HepG2 (cell line): Measurements from ENCODE around the gene NLRP6. TPM values are rescaled to one million over a fixed set of nuclear protein-coding genes. Genes with fewer than 3 reads are reported as not detected.
A peak's percentile ranks its signal among the peaks of the same experiment; 100 is the strongest.

Experiments
- AKAP8 ChIP-seq: sonication (generic); formaldehyde crosslinking; IDR thresholded peaks from 2 replicates; pipeline ENCODE4 v1.5.1; 2020; ENCODE audit warnings: mild to moderate bottlenecking, missing genetic modification reagents
- ELF3 ChIP-seq: IDR thresholded peaks from 2 replicates; pipeline ENCODE4 v1.6.1; 2016; ENCODE audit warnings: missing genetic modification reagents, missing compliant biosample characterization
- HNF4G ChIP-seq, 2 experiments: sonication (generic) in 1 of 2; formaldehyde crosslinking in 1 of 2; IDR thresholded peaks; 2 replicates each; pipeline versions ENCODE4 v1.4.0 to v1.6.1; 2011 to 2020; ENCODE audit warnings: borderline replicate concordance in 2 of 2, low read depth in 2 of 2, mild to moderate bottlenecking in 2 of 2, low read length in 1 of 2, missing genetic modification reagents in 1 of 2, moderate library complexity in 1 of 2
- JDP2 ChIP-seq: sonication (generic); formaldehyde crosslinking; IDR thresholded peaks from 2 replicates; pipeline ENCODE4 v1.8.1; 2022; ENCODE audit warnings: missing genetic modification reagents, borderline replicate concordance
- MED1 ChIP-seq: sonication (generic); formaldehyde crosslinking; IDR thresholded peaks from 2 replicates; pipeline ENCODE4 v1.4.0; 2020; ENCODE audit warnings: missing genetic modification reagents
- NCOA1 ChIP-seq: sonication (generic); formaldehyde crosslinking; IDR thresholded peaks from 2 replicates; pipeline ENCODE4 v1.9.0; 2021; ENCODE audit warnings: missing genetic modification reagents
- NFIC ChIP-seq: IDR thresholded peaks from 2 replicates; pipeline ENCODE4 v1.6.1; 2012; ENCODE audit warnings: mild to moderate bottlenecking, low read length, inconsistent platforms
- ONECUT2 ChIP-seq: sonication (generic); formaldehyde crosslinking; IDR thresholded peaks from 2 replicates; pipeline ENCODE4 v1.4.0; 2020; ENCODE audit warnings: missing genetic modification reagents
- PLRG1 ChIP-seq: fragments of 450-650 bp; conservative IDR thresholded peaks from 2 replicates; pipeline ENCODE4 v1.6.1; 2016
- RBM22 ChIP-seq: fragments of 200-400 bp; formaldehyde crosslinking; optimal IDR thresholded peaks from 2 replicates; pipeline ENCODE3; 2017; ENCODE audit warnings: mild to moderate bottlenecking, low read length, moderate library complexity
- TBX3 ChIP-seq: fragments of 450-650 bp; IDR thresholded peaks from 2 replicates; pipeline ENCODE4 v1.6.1; 2017; ENCODE audit warnings: antibody characterized with exemption, mild to moderate bottlenecking, inconsistent platforms, borderline replicate concordance
- XRCC5 ChIP-seq: fragments of 200-400 bp; formaldehyde crosslinking; optimal IDR thresholded peaks from 2 replicates; pipeline ENCODE3; 2017; ENCODE audit warnings: mild to moderate bottlenecking, low read length
- ZIK1 ChIP-seq: sonication (generic); formaldehyde crosslinking; IDR thresholded peaks from 2 replicates; pipeline ENCODE4 v1.5.0; 2020; ENCODE audit warnings: mild to moderate bottlenecking, low read depth, missing genetic modification reagents, borderline replicate concordance
- ZNF24 ChIP-seq: fragments of 450-650 bp; IDR thresholded peaks from 2 replicates; pipeline ENCODE4 v1.6.1; 2017; ENCODE audit warnings: antibody characterized with exemption, mild to moderate bottlenecking
- ZNF572 ChIP-seq: sonication (generic); formaldehyde crosslinking; IDR thresholded peaks from 2 replicates; pipeline ENCODE4 v1.5.1; 2020; ENCODE audit warnings: mild to moderate bottlenecking, missing genetic modification reagents
- ZNF670 ChIP-seq: sonication (generic); formaldehyde crosslinking; IDR thresholded peaks from 2 replicates; pipeline ENCODE4 v1.8.0; 2022; ENCODE audit warnings: mild to moderate bottlenecking, missing genetic modification reagents, borderline replicate concordance
- ZNF777 ChIP-seq: sonication (generic); formaldehyde crosslinking; IDR thresholded peaks from 2 replicates; pipeline ENCODE4 v1.4.0; 2020; ENCODE audit warnings: missing genetic modification reagents
- ZNF891 ChIP-seq: sonication (generic); formaldehyde crosslinking; IDR thresholded peaks from 2 replicates; pipeline ENCODE4 v1.5.0; 2020; ENCODE audit warnings: mild to moderate bottlenecking, missing genetic modification reagents
- polyA plus RNA-seq, 8 experiments: library from polyadenylated mRNA; depleted of rRNA in 3 of 8; stranded (reverse) in 7 of 8; unstranded in 1 of 8; fragments of >200 nt; fragmentation: Illumina TruSeq in 4 of 8; extraction: Trizol in 4 of 8; gene quantifications; 2 replicates each; pipeline versions ENCODE4 v1.2.1 to v1.2.3, GENCODE V29; 2011 to 2016; ENCODE audit warnings: low read depth in 4 of 8, missing spikeins in 1 of 8, mixed read lengths in 1 of 8; ENCODE audit not compliant: insufficient read depth in 1 of 8
- total RNA-seq, 5 experiments: library from RNA; depleted of rRNA; stranded (reverse); fragments of >200 nt; fragmentation: Illumina TruSeq; extraction: Trizol; gene quantifications; 2 replicates each; pipeline ENCODE4 v1.2.3, GENCODE V29; 2016; ENCODE audit warnings: low read depth in 1 of 5
- TF ChIP-seq, protein P1 (sequence below): IDR thresholded peaks from 2 replicates; pipeline ENCODE4 v1.6.1; 2016; ENCODE audit warnings: mild to moderate bottlenecking
- TF ChIP-seq, protein P2 (sequence below): sonication (generic); formaldehyde crosslinking; IDR thresholded peaks from 2 replicates; pipeline ENCODE4 v1.4.0; 2020; ENCODE audit warnings: missing genetic modification reagents
- TF ChIP-seq, protein P3 (sequence below): sonication (generic); formaldehyde crosslinking; IDR thresholded peaks from 2 replicates; pipeline ENCODE4 v1.5.0; 2020; ENCODE audit warnings: mild to moderate bottlenecking, missing genetic modification reagents
- TF ChIP-seq, protein P4 (sequence below): sonication (generic); formaldehyde crosslinking; IDR thresholded peaks from 2 replicates; pipeline ENCODE4 v1.5.0; 2020; ENCODE audit warnings: mild to moderate bottlenecking, missing genetic modification reagents

The NLRP6 gene
- total and polyA plus RNA-seq, 2 of the 13 experiments (the other 11 are each of a cell fraction or from before 2014, with no cell fraction given) = not detected

DNA sequence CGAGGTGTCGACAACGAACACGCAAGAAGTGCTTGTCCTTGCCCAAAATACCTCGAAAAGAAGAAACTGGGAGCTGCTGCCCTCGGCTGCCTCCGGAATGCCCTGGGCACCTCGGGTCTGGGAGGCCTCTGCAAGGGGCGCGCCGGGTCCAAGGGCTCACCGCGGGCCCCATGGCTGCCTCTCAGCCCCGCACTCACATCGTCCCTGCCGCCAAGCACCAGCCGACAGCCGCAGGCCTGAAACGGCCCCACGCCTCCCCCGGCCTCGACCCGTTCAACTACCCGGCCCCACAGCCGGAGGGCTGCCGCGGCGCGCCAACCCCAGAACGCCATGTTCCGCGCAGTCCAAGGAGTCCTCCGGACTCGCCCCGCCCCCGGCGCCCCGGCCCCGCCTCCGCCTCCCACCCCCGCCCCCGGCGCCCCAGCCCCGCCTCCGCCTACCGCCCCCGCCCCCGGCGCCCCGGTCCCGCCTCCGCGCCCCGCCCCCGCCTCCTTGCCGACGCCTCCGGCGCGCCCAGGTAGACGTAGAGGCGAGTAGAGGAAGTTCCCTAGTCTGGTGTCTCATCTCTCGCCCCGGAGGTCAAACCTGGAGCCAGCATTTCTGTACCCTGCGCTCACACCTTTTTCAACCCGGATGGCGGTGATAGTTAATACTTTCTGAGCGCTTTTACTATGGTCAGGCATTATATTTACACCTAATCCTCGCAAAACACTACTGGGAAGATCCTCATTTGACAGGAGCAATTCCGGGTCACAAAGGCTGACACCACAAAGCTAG lies 42.0 kb upstream of the NLRP6 start, which contains the start of gene SIRT3 (continued):
- TF ChIP-seq, protein P1, sequence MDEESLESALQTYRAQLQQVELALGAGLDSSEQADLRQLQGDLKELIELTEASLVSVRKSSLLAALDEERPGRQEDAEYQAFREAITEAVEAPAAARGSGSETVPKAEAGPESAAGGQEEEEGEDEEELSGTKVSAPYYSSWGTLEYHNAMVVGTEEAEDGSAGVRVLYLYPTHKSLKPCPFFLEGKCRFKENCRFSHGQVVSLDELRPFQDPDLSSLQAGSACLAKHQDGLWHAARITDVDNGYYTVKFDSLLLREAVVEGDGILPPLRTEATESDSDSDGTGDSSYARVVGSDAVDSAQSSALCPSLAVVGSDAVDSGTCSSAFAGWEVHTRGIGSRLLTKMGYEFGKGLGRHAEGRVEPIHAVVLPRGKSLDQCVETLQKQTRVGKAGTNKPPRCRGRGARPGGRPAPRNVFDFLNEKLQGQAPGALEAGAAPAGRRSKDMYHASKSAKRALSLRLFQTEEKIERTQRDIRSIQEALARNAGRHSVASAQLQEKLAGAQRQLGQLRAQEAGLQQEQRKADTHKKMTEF (CRISPR knock-in tag) = peak; percentile 22; the same call in 1 of the 2 replicates
- TF ChIP-seq, protein P2, sequence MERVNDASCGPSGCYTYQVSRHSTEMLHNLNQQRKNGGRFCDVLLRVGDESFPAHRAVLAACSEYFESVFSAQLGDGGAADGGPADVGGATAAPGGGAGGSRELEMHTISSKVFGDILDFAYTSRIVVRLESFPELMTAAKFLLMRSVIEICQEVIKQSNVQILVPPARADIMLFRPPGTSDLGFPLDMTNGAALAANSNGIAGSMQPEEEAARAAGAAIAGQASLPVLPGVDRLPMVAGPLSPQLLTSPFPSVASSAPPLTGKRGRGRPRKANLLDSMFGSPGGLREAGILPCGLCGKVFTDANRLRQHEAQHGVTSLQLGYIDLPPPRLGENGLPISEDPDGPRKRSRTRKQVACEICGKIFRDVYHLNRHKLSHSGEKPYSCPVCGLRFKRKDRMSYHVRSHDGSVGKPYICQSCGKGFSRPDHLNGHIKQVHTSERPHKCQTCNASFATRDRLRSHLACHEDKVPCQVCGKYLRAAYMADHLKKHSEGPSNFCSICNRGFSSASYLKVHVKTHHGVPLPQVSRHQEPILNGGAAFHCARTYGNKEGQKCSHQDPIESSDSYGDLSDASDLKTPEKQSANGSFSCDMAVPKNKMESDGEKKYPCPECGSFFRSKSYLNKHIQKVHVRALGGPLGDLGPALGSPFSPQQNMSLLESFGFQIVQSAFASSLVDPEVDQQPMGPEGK (CRISPR knock-in tag) = peak; percentile 58; the same call in 1 of the 2 replicates
- TF ChIP-seq ZNF777 (CRISPR knock-in tag) (peak; percentile 29; the same call in 1 of the 2 replicates), TBX3 (peak; percentile 15; the same call in 1 of the 2 replicates), JDP2 (CRISPR knock-in tag) (no peak), ELF3 (no peak), NCOA1 (CRISPR knock-in tag) (no peak), ZNF891 (peak; percentile 31; the same call in 1 of the 2 replicates), AKAP8 (CRISPR knock-in tag) (no peak), ZIK1 (CRISPR knock-in tag) (0 out of 2 replicates have a peak, but pooled peaks have one; percentile 23), ONECUT2 (CRISPR knock-in tag) (0 out of 2 replicates have a peak, but pooled peaks have one; percentile 13), MED1 (CRISPR knock-in tag) (peak; percentile 43; the same call in 1 of the 2 replicates), HNF4G (IDR thresholded peaks at IDR 0.05; ENCODE audit: borderline replicate concordance, low read depth, low read length) (no peak), HNF4G (CRISPR knock-in tag; IDR thresholded peaks at IDR 0.05; ENCODE audit: borderline replicate concordance, low read depth) (no peak), PLRG1 (no peak), ZNF670 (no peak), XRCC5 (peak; percentile 30), RBM22 (no peak), NFIC (no peak), ZNF24 (no peak), ZNF572 (0 out of 2 replicates have a peak, but pooled peaks have one; percentile 49)
- TF ChIP-seq, protein P3, sequence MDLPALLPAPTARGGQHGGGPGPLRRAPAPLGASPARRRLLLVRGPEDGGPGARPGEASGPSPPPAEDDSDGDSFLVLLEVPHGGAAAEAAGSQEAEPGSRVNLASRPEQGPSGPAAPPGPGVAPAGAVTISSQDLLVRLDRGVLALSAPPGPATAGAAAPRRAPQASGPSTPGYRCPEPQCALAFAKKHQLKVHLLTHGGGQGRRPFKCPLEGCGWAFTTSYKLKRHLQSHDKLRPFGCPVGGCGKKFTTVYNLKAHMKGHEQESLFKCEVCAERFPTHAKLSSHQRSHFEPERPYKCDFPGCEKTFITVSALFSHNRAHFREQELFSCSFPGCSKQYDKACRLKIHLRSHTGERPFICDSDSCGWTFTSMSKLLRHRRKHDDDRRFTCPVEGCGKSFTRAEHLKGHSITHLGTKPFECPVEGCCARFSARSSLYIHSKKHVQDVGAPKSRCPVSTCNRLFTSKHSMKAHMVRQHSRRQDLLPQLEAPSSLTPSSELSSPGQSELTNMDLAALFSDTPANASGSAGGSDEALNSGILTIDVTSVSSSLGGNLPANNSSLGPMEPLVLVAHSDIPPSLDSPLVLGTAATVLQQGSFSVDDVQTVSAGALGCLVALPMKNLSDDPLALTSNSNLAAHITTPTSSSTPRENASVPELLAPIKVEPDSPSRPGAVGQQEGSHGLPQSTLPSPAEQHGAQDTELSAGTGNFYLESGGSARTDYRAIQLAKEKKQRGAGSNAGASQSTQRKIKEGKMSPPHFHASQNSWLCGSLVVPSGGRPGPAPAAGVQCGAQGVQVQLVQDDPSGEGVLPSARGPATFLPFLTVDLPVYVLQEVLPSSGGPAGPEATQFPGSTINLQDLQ = no peak
- TF ChIP-seq, protein P4, sequence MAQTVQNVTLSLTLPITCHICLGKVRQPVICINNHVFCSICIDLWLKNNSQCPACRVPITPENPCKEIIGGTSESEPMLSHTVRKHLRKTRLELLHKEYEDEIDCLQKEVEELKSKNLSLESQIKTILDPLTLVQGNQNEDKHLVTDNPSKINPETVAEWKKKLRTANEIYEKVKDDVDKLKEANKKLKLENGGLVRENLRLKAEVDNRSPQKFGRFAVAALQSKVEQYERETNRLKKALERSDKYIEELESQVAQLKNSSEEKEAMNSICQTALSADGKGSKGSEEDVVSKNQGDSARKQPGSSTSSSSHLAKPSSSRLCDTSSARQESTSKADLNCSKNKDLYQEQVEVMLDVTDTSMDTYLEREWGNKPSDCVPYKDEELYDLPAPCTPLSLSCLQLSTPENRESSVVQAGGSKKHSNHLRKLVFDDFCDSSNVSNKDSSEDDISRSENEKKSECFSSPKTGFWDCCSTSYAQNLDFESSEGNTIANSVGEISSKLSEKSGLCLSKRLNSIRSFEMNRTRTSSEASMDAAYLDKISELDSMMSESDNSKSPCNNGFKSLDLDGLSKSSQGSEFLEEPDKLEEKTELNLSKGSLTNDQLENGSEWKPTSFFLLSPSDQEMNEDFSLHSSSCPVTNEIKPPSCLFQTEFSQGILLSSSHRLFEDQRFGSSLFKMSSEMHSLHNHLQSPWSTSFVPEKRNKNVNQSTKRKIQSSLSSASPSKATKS (CRISPR knock-in tag) = no peak
